ENCODE results near the gene FIBP.
"Not testable (repeated sequence)": the region's sequence is repeated elsewhere in the genome, so short reads cannot be mapped to it uniquely, and the experiment has no call there.

Gene FIBP

DNA sequence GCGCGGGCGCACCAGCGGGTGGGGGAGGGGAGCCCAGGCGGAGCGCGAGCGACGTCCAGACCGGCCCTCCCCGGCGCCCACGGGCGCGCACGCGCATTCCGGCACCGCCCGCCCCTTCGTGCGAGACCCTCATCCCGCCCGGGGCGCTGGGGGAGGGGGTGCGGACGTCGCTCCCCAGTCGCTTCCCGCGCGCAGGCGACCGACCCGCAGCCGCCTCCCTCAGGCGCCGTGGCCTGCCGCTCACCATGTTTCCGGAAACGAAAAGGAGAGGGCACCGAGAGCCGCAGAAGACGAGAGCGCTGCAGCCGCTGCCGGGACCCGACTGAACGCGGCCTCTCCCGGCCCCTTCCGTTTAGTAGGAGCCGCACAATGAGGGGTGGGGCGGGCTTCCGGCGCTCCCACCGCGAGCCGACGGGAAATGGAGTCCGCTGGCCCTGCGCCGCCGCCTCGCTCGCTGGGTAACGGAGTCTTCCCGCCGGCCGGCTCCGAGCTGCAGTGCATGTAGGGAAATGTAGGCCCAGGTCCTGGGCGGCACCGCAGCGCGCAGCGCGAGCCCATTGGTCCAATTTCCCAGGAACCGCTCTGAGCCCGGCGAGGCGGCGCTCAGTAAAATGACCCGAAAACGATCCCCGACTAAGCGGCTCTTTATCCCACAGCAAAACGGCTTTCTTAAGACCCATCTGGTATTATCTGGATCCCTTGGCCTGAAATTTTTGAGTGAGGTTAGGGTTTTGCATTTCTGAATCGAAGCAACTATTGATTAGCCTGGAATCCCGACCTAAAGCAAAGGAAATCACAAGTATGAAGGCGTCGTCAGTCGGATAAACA is 30.2 kb downstream of the FIBP start, which contains the start of gene CFL1:
TSS of gene CFL1 (minus strand) at position 328 of the 828 bp plus-strand sequence. CDS start at position 247, 81 bp downstream.
- DNase-seq: peak; percentile 83

DNA sequence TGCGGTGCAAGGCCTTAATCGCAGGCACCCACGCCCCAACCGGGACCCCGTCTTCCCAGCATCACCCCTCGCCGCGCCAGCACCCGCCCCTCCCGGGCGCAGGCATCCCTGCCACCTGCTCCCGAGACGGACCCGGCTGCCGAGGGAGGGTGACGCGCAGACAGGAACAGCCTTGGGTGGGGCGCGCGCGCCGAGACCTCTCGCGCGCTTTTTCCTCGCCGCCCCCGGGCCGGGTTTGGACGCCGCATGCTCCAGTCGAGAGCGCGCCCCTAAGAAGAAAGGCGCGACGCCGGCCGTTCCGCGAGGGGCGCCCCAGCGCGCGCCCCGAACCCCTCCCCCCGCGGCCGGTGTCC is 30.8 kb downstream of the FIBP start:
- no peak for DNase-seq

DNA sequence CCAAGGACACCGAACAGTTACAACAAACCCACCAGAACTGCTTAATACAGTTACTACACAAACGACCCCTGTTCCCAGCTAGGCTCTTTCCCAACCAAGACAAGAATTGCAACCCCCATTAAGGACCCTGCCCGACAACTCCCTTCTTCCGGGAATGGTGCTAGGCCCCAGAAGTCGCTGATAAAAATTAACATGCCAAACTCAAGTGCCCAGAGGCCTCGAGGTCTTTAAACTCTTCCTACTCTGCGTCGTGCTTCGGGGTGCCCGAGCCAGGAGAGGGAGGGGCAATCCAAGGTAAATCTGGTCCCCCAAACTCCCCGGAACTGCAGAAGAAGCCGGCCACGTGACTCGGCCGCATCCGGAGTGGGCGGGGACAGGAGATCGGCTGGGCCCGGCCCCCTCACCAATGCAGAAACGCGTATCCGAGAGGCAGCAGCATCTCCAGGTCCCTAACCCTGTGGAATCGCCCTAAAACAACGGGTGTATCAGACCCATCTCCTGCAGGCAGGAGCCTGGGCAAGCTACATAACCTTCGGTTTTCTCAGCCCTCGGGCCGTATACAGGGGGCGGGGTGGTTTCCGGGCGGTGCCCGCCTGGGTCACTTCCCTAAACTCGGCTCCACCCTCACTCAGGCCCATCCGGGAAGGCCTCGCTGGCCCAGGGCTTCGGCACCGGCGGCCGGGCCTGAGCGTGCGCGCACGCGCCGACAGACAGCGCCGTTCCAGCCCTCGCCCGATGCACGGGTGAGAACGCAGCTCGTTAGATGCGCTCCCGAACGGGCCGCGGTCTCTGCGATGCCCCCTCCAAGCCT is 31.4 kb downstream of the FIBP start:
- DNase-seq: no peak

DNA sequence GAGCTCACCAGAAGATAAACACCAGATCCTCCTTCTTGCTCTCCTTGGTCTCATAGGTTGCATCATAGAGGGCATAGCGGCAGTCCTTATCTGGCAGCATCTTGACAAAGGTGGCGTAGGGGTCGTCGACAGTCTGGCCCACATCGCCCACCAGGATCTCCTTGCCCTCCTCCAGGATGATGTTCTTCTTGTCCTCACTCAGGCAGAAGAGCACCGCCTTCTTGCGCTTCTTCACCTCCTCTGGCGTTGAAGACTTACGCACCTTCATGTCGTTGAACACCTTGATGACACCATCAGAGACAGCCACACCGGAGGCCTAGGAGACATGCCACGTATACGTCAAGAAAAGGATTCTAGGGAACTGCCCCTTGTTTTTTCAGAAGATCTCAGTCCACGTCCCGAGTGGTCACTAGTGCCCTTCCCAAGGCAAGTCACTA is 32.3 kb downstream of the FIBP start:
- DNase-seq: no peak

- no peak for DNase-seq
These were observed 33.1 kb downstream of the FIBP start for GRCh38 chr11:65854852-65855837.

DNA sequence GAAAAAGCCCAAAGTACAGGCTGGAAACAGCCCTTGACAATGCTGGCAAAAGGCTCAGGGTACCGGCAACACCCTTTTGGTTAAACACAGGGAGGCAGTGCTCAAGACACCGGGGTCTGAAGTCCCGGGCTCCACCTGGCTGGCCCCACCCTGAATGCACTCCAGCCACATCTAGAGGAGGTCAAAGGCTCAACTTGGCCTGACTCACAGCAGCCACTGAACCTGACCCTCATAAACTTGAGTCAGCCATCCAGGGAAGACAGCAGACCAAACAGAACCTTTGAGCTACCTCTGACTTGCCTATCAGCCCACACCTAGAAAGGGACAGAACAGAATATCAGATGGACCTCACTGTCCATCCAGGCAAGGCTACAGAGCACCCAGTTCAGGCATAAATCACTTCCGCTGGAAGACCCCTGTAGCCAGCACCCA is 34.1 kb downstream of the FIBP start:
- DNase-seq: no peak

DNA sequence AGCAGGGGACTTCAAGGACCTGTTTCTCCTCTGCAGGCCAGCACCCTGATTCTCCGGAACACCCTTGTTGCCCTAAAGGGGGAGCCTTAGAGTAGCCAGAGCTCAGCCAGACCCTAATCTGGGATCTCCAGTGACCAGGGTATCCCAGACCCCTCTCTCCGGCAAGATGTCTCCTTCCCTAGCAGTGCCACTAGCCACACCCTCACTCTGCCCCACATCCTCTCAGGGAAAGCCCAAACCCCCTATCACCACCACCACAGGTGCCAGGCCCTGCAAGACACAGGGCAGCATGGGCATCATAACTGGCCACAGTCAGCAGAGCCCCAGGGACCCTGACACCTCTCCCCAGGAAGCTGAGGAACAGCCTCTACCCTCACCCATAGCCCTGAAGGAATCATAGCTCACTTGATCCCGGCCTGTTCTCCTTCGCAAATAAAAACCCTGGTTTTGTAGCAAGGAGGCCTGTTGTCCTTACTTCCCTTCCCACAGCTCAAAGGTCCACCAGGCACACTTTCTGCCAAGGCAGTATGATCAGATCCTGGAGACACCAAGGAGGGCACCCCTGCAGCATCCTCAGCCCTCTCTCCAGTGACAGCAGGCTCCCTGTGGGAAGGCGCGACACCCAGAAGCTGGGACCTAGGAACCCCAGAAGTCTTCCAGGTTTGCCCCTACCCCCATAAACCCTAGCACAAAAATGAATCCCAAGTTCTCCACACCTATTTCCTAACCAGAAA is 34.9 kb downstream of the FIBP start:
- DNase-seq: no peak

GRCh38 chr11:65852508-65853245 is 35.6 kb downstream of the FIBP start:
- no peak for DNase-seq

GRCh38 chr11:65851811-65852507 is 36.3 kb downstream of the FIBP start:
- DNase-seq: no peak

DNA sequence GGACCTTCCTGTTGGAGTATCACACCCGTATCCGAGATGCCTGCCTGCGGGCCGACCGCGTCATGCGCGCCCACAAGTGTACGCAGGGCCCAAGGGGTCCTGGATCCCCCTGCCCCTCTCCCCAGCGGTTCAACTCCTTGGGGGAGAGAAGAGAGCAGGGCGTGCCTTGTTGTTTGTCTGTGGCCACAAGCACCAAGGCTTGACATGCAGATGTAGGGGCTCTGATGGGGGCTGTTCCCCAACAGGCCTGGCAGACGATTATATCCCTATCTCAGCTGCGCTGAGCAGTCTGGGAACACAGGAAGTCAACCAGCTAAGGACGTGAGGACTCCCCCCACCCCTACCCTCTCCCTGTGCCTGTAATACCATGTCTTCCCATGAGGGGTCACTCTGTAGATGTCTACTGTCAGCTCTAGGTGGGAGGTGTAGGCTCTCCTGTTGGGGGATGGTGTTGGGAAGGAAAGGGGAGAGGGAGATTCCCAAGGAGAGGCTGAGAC is 37.1 kb downstream of the FIBP start:
- DNase-seq: no peak

DNA sequence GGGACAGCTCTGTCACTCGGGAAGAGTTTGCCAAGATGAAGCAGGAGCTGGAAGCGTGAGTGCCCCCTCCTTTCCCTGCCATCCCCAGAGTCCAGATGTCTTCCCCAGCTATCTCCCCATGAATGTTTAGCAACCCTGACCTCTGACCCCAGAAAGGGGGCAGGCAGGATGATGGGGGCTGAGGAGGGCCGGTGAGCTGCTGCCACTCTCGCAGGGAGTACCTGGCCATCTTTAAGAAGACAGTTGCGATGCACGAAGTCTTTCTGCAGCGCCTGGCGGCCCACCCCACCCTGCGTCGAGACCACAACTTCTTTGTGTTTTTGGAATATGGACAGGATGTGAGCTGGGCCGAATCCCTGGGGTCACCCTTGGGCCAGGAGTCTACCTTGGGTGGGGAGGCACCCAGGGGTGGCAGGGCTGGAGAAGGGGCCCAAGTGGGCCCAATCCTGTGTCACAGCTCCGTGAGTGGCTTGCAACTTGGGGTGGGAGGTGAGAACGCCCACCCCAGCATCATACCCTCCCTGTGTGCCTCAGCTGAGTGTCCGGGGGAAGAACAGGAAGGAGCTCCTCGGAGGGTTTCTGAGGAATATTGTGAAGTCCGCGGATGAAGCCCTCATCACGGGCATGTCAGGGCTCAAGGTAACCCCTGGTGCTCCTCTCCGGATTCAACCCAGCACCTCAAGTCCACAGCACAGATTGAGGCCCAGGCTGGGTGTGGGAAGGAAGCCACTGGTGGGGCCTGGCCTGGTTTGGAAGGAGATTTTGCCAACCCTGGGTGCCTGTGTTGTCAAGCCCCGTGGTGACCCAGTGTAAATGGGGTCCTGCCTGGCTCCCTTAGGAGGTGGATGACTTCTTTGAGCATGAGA is 37.8 kb downstream of the FIBP start:
- no peak for DNase-seq

- no peak for DNase-seq
These were observed 38.5 kb downstream of the FIBP start for GRCh38 chr11:65849771-65850216.

GRCh38 chr11:65849366-65849765 is 38.9 kb downstream of the FIBP start:
- no peak for DNase-seq

GRCh38 chr11:65848693-65849092 is 39.6 kb downstream of the FIBP start:
- DNase-seq: not testable (repeated sequence)

DNA sequence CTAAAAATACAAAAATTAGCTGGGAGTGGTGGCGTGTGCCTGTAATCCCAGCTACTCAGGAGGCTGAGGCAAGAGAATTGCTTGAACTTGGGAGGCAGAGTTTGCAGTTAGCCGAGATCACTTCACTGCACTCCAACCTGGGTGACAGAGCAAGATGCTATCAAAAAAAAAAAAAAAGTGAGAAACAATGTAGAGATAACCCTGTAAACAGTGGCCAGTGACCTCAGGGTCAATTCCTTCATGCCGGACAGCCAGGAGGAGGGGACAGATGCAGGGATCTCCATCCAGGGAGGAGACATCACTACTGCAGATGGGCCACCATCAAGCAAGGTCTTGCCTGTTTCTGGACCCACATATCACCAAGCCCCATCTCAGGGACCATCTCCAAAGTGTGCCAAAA is 40.5 kb downstream of the FIBP start:
- no peak for DNase-seq

- DNase-seq: no peak
These were observed 43.9 kb downstream of the FIBP start for GRCh38 chr11:65844231-65844872.

GRCh38 chr11:65843811-65844210 is 44.5 kb downstream of the FIBP start:
- no peak for DNase-seq

DNA sequence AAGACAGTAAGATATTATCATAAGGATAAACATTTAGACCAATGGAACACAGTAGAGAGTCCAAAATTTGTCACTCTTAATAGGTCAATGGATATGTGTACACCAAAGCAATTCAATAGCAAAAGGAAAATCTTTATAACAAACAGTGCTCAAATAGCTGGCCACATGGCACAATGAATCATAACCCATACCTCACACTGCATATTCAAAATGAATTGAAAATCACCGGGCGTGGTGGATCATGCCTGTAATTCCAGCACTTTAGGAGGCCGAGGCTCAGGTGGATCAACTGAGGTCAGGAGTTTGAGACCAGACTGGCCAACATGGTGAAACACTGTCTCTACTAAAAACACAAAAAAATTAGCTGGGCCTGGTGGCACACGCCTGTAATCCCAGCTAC is 46.1 kb downstream of the FIBP start:
- DNase-seq: no peak

- DNase-seq: no peak
These were observed 54.1 kb downstream of the FIBP start for GRCh38 chr11:65834202-65834601.
